Mesendoderm (in vitro differentiated cells): ENCODE data around the gene FANCC.

Experiments used
- DNase-seq: peaks from one replicate; pipeline ENCODE4 v3.0.0; 2013
- H2AK5ac ChIP-seq: 2 replicates; pipeline ENCODE4 v1.6.1; 2013; ENCODE audit warnings: low read length, inconsistent platforms
- H2BK120ac ChIP-seq: 2 replicates; pipeline ENCODE4 v1.6.1; 2013; ENCODE audit warnings: low read depth, mild to moderate bottlenecking, low read length, moderate library complexity, mixed read lengths
- H2BK15ac ChIP-seq: replicated peaks from 2 replicates; pipeline ENCODE4 v1.6.1; 2013; ENCODE audit warnings: low read depth, mild to moderate bottlenecking, moderate library complexity
- H2BK5ac ChIP-seq: 2 replicates; pipeline ENCODE4 v1.6.1; 2013; ENCODE audit warnings: low read length, inconsistent platforms
- H3K18ac ChIP-seq: 2 replicates; pipeline ENCODE4 v1.6.1; 2013; ENCODE audit warnings: mild to moderate bottlenecking, low read length, mixed read lengths
- H3K23ac ChIP-seq: one replicate; pipeline ENCODE4 v1.6.1; 2013; ENCODE audit warnings: low read length
- H3K27ac ChIP-seq: 2 replicates; pipeline ENCODE4 v1.5.1; 2013; ENCODE audit warnings: low read depth, mild to moderate bottlenecking, inconsistent platforms, low read length, moderate library complexity
- H3K27me3 ChIP-seq: 2 replicates; pipeline ENCODE4 v1.6.1; 2013; ENCODE audit warnings: low read length, control low read depth, mild to moderate bottlenecking, inconsistent platforms; ENCODE audit not compliant: insufficient read depth, poor library complexity
- H3K36me3 ChIP-seq: 2 replicates; pipeline ENCODE4 v1.6.1; 2013; ENCODE audit warnings: low read length, inconsistent platforms; ENCODE audit not compliant: control insufficient read depth, insufficient read depth
- H3K4ac ChIP-seq: one replicate; pipeline ENCODE4 v1.6.1; 2013; ENCODE audit warnings: low read depth, mild to moderate bottlenecking, low read length, moderate library complexity
- H3K4me1 ChIP-seq: 2 replicates; pipeline ENCODE4 v1.6.1; 2013; ENCODE audit warnings: low read depth, low read length, inconsistent platforms; ENCODE audit not compliant: control insufficient read depth
- H3K4me2 ChIP-seq: 2 replicates; pipeline ENCODE4 v1.6.1; 2013; ENCODE audit warnings: low read length
- H3K4me3 ChIP-seq: 2 replicates; pipeline ENCODE4 v1.5.1; 2013; ENCODE audit warnings: mild to moderate bottlenecking, low read length
- H3K56ac ChIP-seq: one replicate; pipeline ENCODE4 v1.6.1; 2013; ENCODE audit warnings: low read length
- H3K79me1 ChIP-seq: 2 replicates; pipeline ENCODE4 v1.6.1; 2013; ENCODE audit warnings: low read length, inconsistent platforms
- H3K79me2 ChIP-seq: 2 replicates; pipeline ENCODE4 v1.6.1; 2013; ENCODE audit warnings: mild to moderate bottlenecking, low read length; ENCODE audit not compliant: control insufficient read depth, insufficient read depth
- H3K9ac ChIP-seq: 2 replicates; pipeline ENCODE4 v1.6.1; 2013; ENCODE audit warnings: low read length, inconsistent platforms
- H4K5ac ChIP-seq: one replicate; pipeline ENCODE4 v1.6.1; 2013; ENCODE audit warnings: low read length
- H4K8ac ChIP-seq: one replicate; pipeline ENCODE4 v1.6.1; 2013; ENCODE audit warnings: low read depth, mild to moderate bottlenecking, control low read depth, low read length, moderate library complexity
- WGBS: extraction: QIAGEN DNeasy Blood & Tissue Kit; methylation state at CpG from one replicate; pipeline ENCODE4 v1.1.7; 2013; ENCODE audit warnings: low lambda C conversion rate, missing lambda C conversion rate; ENCODE audit not compliant: insufficient coverage; ENCODE audit errors: extremely low coverage; 5-methylcytosine and 5-hydroxymethylcytosine counted together

Gene FANCC

DNA sequence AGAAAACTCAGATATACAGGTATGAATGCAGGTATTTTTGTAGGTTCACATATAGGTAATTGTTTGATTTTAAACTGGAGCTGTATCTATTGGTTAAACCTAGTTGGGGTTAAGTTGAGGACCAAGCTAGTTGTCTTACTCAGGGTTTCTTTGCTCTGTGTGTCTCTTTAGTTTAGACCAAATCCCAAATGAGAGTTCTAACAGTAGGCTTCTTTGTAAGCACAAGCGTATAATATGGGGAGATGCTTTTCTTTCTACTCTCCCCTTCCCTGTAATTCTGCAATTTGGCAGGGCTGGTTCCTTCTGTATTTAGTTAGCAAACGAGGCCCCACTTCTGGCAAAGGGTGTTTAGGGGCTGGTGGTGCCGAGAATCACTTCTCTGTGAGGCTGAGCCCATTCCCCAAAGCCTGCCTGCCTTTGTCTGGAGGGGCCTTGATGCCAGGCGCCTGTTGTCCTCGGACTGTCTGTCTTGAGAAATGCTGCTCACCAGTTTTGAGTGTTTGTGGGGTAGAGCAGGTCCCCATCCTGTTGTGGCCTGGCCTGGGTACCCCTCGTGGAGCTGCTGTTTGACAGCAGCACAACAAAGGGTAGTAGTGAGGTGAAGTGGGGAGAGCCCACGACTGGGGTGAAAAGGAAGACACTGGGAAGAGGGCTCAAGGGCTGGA, 259.3 kb downstream of the FANCC start:
- H3K27me3 ChIP-seq, result no peaks in the 10 kb centered on the region
- no peak overlapping the region for H2BK15ac ChIP-seq
- no peak overlapping the region for H4K8ac ChIP-seq
- no peak overlapping the region for H2BK5ac ChIP-seq
- no peak overlapping the region for H3K27ac ChIP-seq
- no peak overlapping the region for H3K18ac ChIP-seq
- no peaks in the 10 kb centered on the region for H3K36me3 ChIP-seq
- peaks cover 17% of the 10 kb centered on the region for H3K4me1 ChIP-seq
- no peak overlapping the region for H3K4ac ChIP-seq
- H4K5ac ChIP-seq, result no peak overlapping the region
- no peak overlapping the region for H3K4me3 ChIP-seq
- H3K79me1 ChIP-seq, result peaks cover 5% of the 10 kb centered on the region
- H3K4me2 ChIP-seq, result no peak overlapping the region
- no CpG with 5 or more reads among the region's 7 CpGs for WGBS
- no peak overlapping the region for H3K9ac ChIP-seq
- no peak overlapping the region for H2BK120ac ChIP-seq
- H3K79me2 ChIP-seq, result peaks cover 13% of the 10 kb centered on the region
- H2AK5ac ChIP-seq, result no peak overlapping the region
- no peak overlapping the region for H3K56ac ChIP-seq
- no peak overlapping the region for H3K23ac ChIP-seq
- DNase-seq, result no peak

- H3K9ac ChIP-seq, result no peak overlapping the region
- no peaks in the 10 kb centered on the region for H3K27me3 ChIP-seq
- H3K4me1 ChIP-seq, result peaks cover 17% of the 10 kb centered on the region
- no peak overlapping the region for H3K4me2 ChIP-seq
- no peak overlapping the region for H3K4me3 ChIP-seq
- no peak overlapping the region for H3K4ac ChIP-seq
- H3K18ac ChIP-seq, result peak overlapping the region; percentile 3
- no peak overlapping the region for H3K27ac ChIP-seq
- H2BK5ac ChIP-seq, result no peak overlapping the region
- no peaks in the 10 kb centered on the region for H3K36me3 ChIP-seq
- peak overlapping the region; percentile 22 for H3K56ac ChIP-seq
- H2BK15ac ChIP-seq, result no peak overlapping the region
- H4K5ac ChIP-seq, result no peak overlapping the region
- H3K79me1 ChIP-seq, result peaks cover 5% of the 10 kb centered on the region
- no peak overlapping the region for H2AK5ac ChIP-seq
- no peak overlapping the region for H4K8ac ChIP-seq
- H3K79me2 ChIP-seq, result peaks cover 14% of the 10 kb centered on the region
- H2BK120ac ChIP-seq, result no peak overlapping the region
- WGBS, result no CpG with 5 or more reads among the region's 10 CpGs
- H3K23ac ChIP-seq, result no peak overlapping the region
- DNase-seq, result no peak
Observed at GRCh38 chr9:95057101-95057500, 260.4 kb downstream of the FANCC start.

- Histone ChIP-seq H3K4ac (peak overlapping the region; percentile 63), H3K56ac (peak overlapping the region; percentile 45), H3K4me2 (no peak overlapping the region), H3K79me2 (peaks cover 14% of the 10 kb centered on the region), H3K4me1 (peaks cover 17% of the 10 kb centered on the region), H3K18ac (peak overlapping the region; percentile 83), H2BK120ac (no peak overlapping the region), H3K36me3 (no peaks in the 10 kb centered on the region), H2BK15ac (no peak overlapping the region), H4K8ac (no peak overlapping the region), H3K79me1 (peaks cover 5% of the 10 kb centered on the region), H4K5ac (no peak overlapping the region), H3K4me3 (no peak overlapping the region), H2AK5ac (no peak overlapping the region), H3K9ac (no peak overlapping the region), H3K23ac (no peak overlapping the region), H2BK5ac (peak overlapping the region; percentile 13), H3K27ac (peak overlapping the region; percentile 35), H3K27me3 (no peaks in the 10 kb centered on the region)
- no CpG with 5 or more reads among the region's 15 CpGs for WGBS
- DNase-seq, result peak; percentile 68
Observed at GRCh38 chr9:95055851-95056551, 261.5 kb downstream of the FANCC start.

- H3K27ac ChIP-seq, result peak overlapping the region; percentile 35
- H4K8ac ChIP-seq, result no peak overlapping the region
- H3K23ac ChIP-seq, result no peak overlapping the region
- H3K4me1 ChIP-seq, result peaks cover 17% of the 10 kb centered on the region
- no peak overlapping the region for H3K9ac ChIP-seq
- no peak overlapping the region for H4K5ac ChIP-seq
- H3K56ac ChIP-seq, result peak overlapping the region; percentile 82
- H3K79me1 ChIP-seq, result peaks cover 2% of the 10 kb centered on the region
- no peak overlapping the region for H3K4me3 ChIP-seq
- no peak overlapping the region for H2BK5ac ChIP-seq
- H3K18ac ChIP-seq, result peak overlapping the region; percentile 83
- peak overlapping the region; percentile 97 for H2BK120ac ChIP-seq
- no CpG with 5 or more reads among the region's 6 CpGs for WGBS
- no peak overlapping the region for H2AK5ac ChIP-seq
- DNase-seq, result no peak
- no peak overlapping the region for H2BK15ac ChIP-seq
- H3K4me2 ChIP-seq, result no peak overlapping the region
- no peaks in the 10 kb centered on the region for H3K27me3 ChIP-seq
- peak overlapping the region; percentile 48 for H3K4ac ChIP-seq
- no peaks in the 10 kb centered on the region for H3K36me3 ChIP-seq
- H3K79me2 ChIP-seq, result peaks cover 16% of the 10 kb centered on the region
Observed at GRCh38 chr9:95055334-95055850, 262.1 kb downstream of the FANCC start.

- peaks cover 17% of the 10 kb centered on the region for H3K4me1 ChIP-seq
Observed at GRCh38 chr9:95053611-95054570, 263.6 kb downstream of the FANCC start.

More at GRCh38 chr9:95053611-95054570, 263.6 kb downstream of the FANCC start:
- no peak overlapping the region for H2BK15ac ChIP-seq
- H3K9ac ChIP-seq, result no peak overlapping the region
- no peak overlapping the region for H2AK5ac ChIP-seq
- H3K4ac ChIP-seq, result no peak overlapping the region
- no peaks in the 10 kb centered on the region for H3K36me3 ChIP-seq
- no peak overlapping the region for H3K4me3 ChIP-seq
- peak; percentile 91 for DNase-seq
- H3K18ac ChIP-seq, result peak overlapping the region; percentile 28
- no peak overlapping the region for H4K5ac ChIP-seq
- no peak overlapping the region for H2BK5ac ChIP-seq
- H3K27ac ChIP-seq, result no peak overlapping the region
- WGBS, result no CpG with 5 or more reads among the region's 5 CpGs
- peaks cover 22% of the 10 kb centered on the region for H3K79me2 ChIP-seq
- no peak overlapping the region for H2BK120ac ChIP-seq
- H3K4me2 ChIP-seq, result no peak overlapping the region
- H4K8ac ChIP-seq, result no peak overlapping the region
- H3K27me3 ChIP-seq, result no peaks in the 10 kb centered on the region
- H3K56ac ChIP-seq, result no peak overlapping the region
- peaks cover 2% of the 10 kb centered on the region for H3K79me1 ChIP-seq
- no peak overlapping the region for H3K23ac ChIP-seq
